GM18858 (cell line): ENCODE results near the gene POLR2M.
A peak's percentile ranks its signal among the peaks of the same experiment; 100 is the strongest.

Experiments used
- ATAC-seq: cut with Tn5 transposase; IDR thresholded peaks from one replicate; pipeline ENCODE4 v1.9.1; 2021; ENCODE audit not compliant: unreplicated experiment

Gene POLR2M

GRCh38 chr15:57706405-57707209 lies at the start of gene POLR2M:
POLR2M (plus strand) TSS chr15:57706714; CDS start chr15:57706843, 129 bp downstream.
- ATAC-seq, result peak; percentile 78

DNA sequence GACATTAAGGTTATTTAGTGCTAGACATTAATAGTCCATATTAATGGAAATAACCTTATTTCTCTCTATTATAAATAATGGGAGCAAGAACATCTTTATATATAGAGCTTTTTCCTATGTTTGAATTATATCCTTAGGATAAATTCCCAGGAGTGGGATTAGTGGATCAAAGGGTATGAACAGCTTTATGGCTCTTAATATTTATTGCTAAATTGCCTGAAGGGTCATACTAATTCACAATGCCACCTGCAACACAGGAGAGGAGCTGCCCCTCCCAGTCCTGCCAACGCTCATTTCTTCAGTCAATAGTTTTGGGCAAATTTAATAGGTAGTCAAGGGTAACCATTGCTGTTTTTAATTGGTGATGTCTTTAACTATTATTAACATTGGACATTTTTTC lies 48.9 kb upstream of the POLR2M start:
- no peak for ATAC-seq

- ATAC-seq, result no peak
Measured at GRCh38 chr15:57662091-57662744, 44.3 kb upstream of the POLR2M start.

DNA sequence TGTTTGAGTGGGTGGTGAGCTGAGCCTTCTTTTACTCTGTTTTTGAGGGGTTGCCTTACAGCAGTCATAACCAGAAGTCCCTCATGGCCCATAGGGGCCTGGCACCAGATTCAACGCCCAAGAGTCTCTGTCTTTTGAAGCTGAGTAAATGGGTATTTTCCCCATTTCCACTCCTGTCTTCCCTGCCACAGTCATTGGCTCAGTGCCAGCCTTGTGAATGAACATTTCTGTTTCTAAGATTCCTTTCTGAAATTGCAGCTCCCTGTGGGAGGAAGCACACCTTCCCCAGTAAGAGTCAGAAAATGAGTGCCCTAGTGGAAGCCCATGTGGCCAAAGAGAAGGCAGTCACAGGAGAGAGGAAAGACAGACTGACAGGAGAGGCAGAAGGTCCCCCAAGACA lies 43.7 kb upstream of the POLR2M start:
- ATAC-seq, result no peak

GRCh38 chr15:57663262-57663661 lies 43.3 kb upstream of the POLR2M start:
- no peak for ATAC-seq

DNA sequence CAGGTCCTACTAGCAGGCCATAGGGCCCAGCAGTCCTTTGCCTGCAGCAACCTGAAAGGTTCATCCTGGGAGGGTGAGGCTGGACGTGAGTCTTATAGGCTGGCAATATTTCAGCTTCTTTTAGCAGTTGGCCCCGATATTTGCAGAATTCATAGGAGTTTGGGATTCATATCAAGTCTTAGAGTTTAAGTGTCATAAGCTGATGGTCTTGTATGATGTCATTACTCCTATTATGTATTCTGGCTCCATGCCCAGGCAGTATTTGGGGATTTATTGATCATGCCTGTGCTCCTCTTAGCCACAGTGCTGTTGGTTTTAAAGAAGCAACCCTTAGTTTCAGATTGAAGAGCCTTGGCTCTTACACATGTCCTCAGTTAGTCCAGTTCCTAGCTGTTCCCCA lies 41.3 kb upstream of the POLR2M start:
- ATAC-seq, result no peak

DNA sequence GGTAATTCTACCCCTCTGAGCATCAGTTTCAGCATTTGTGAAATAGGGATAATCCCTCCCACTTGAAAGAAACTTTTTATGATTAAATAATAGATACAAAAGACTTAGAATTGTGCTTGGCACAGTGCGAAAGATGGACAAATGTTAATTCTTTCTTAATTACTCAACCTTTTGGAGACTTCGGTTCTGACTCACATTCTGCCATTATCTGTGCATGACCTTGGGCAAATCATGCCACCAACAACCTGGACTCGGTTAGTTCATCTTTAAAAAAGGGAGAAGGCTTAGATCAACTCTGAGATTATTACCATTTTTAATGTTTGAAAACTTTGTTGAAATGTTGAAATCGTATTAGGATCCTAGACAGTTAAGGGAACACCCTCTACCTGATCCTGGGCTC lies 40.6 kb upstream of the POLR2M start:
- ATAC-seq, result no peak

DNA sequence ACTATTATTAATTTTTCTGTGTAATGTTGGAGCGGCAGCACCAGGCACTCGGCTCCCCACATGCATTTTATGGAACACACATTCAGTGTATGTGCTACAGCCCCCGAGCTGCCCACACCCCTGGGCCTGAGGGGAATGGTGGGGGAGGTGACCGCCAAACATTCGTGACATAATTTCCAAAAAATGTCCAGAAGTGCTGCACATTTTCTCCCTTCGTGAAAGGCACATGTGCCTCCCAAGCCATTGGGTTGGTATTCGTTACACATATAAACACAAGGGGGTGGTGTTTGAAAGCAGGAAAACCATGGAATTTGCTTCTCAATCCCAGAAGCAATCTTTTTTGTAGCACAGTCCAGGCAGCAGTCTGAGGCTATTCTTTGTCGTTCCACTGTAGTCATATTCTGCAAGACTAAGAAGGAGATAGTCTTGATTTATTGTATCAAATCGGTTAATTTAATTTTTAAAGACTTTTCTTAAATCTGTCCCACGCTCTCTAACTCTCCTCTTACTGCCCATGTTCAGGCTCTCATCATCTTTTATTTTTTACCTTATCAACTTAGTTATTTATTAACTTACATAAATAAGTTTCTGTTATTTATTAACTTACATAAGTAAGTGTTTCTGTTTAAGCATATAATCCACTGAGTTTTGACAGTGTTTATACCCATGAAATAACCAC lies 39.2 kb upstream of the POLR2M start:
- ATAC-seq, result no peak

DNA sequence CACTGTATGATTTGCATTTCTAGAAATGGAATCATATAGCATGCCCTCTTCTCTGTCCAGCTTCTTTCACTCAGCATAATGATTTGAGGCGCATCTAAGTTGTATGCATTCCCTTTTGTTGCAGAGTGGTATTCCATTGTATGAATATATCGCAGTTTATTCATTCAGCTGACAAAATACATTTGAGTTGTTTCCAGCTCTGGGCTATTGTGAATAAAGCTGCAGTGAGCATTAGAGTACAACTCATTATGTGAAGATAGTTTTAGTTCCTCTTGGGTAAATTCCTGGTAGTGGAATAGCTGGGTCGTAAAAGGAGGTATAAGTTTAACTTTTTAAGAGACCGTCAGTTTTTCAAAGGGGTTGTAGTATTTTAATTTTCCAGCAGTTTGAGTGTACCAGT lies 38.5 kb upstream of the POLR2M start:
- no peak for ATAC-seq

DNA sequence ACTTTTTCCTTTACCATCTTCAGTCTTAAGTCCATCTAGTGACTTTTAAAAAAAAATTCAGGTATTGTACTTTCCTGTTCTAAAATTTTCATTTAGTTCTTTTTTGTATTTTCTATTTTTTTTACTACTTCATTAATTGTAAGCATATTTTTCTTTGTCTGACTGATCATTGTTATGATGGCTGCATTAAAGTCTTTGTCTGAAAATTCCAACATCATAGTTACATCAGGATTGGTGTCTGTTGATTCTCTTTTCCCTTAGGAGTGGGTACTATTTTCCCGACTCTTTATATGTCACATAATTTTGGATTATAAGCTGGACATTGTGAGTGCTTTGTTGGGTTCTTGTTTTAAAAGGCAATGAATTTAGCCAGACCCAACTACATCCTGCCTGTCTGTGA lies 34.9 kb upstream of the POLR2M start:
- no peak for ATAC-seq

- no peak for ATAC-seq
Measured at GRCh38 chr15:57675481-57676181, 30.9 kb upstream of the POLR2M start.

DNA sequence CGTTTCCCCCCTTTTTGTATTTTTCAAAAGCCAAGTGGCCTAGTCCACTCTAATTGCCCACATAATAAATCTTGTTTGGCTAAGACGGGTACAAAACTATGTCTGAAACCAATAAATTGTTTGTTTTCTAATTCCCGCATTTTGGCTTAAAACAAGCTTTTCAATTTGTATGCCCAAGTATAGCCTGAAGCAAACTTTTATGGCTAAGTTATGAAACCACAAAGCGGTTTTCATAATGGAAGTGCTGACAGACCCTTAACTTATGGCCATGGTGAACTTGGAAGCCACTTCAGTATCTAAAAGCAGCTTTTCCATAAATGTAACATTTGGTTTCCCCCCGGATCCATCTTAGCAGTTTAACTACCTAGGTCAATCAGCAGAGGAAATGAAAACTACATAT lies 29.9 kb upstream of the POLR2M start:
- no peak for ATAC-seq

GRCh38 chr15:57677204-57677603 lies 29.3 kb upstream of the POLR2M start:
- no peak for ATAC-seq

DNA sequence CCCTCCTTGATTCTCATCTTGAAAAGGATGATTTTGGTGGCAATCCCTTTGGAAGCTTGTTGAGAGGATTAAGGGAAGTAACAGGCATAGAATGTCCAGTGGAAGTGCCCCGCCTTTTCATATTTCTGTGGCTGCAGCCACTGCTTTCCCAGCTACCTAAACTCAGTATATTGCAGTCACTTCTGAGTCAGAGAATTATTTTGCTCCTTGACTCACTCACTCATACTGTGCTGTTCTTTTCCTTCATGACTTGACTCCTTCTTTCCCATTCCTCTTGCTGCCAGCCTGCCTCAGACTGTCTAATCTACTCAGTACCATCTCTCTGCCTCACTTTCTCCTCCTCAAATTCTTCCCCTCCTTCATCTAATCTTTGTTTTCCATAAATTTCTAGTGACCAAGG lies 26.5 kb upstream of the POLR2M start:
- ATAC-seq, result no peak

DNA sequence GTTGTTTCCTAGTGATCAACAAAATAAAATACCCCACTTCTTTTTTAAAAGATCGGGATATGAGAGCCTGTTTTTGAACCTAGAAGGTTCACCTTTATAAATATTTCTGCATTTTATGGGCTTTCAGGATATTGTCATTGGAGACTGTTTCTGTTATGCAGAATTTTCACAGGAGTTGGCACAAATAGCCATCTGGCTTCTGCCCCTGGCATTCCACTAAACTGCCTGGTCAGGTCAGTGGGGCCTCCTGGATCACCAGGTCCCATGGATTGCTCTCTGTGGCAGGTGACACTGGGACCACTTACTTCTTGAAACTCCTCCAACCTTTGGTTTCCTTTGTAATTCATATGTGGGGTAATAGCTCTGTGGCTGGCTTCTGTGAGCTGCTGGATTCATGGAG lies 25.5 kb upstream of the POLR2M start:
- no peak for ATAC-seq

DNA sequence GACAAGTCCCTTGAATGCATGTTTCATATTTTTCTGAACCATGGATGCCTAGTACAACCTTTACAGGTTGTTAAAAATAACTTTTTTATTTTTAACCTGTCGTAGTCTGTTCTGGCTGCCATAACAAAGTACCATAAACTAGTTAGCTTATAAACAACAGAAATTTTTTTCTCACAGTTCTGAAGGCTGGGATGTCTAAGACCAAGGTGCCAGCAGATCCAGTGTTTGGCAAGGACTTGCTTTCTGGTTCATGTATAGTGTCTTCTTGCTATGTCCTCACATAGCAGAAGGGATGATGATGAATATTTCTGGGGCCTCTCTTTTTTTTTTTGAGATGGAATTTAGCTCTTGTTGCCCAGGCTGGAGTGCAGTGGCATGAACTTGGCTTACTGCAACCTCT lies 23.0 kb upstream of the POLR2M start:
- ATAC-seq, result no peak

GRCh38 chr15:57684491-57685151 lies 21.9 kb upstream of the POLR2M start:
- ATAC-seq, result no peak

GRCh38 chr15:57685306-57686095 lies 21.0 kb upstream of the POLR2M start:
- ATAC-seq, result no peak

DNA sequence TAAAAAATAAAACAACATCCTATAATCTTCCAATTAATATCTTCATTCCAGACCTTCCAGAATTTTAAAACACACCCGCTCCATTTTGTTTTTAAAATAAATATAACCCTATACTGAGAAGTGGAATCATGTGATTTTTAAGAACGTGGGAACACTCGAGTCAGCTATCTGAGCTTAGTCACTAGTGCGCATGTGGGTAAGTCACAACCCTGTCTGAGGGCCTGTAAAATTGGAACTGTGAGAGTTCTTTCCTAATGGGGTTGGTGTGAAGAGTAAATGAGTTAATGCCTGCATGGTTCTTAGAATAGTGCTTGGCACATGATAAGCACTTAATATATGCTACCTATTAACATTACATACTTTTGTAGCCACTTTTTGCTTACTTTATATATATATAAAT lies 19.9 kb upstream of the POLR2M start:
- ATAC-seq, result no peak

GRCh38 chr15:57690341-57690966 lies 16.1 kb upstream of the POLR2M start:
- ATAC-seq, result no peak
